Sigmoid colon (tissue), 7 donors: ENCODE results near the gene TIGIT. TPM values are rescaled to one million over a fixed set of nuclear protein-coding genes. Genes with fewer than 3 reads are reported as not detected.

Source experiments
- DNase-seq: peaks from one replicate; pipeline ENCODE4 v3.0.0-alpha.2; 2019
- H3K27ac ChIP-seq, 4 donors: fragments of 200-600 bp; sonication (generic); one replicate each; pipeline ENCODE4 v1.5.1; 2016 to 2019; ENCODE audit warnings: mild to moderate bottlenecking in 1 of 4
- H3K27me3 ChIP-seq, 3 donors: fragments of 200-600 bp; sonication (generic); one replicate each; pipeline ENCODE4 v1.5.1; 2019; ENCODE audit warnings: mild to moderate bottlenecking in 1 of 3
- H3K36me3 ChIP-seq, 4 donors: fragments of 200-600 bp; sonication (generic); one replicate each; pipeline ENCODE4 v1.5.1; 2016 to 2019
- H3K4me1 ChIP-seq, 4 donors: fragments of 200-600 bp; sonication (generic); one replicate each; pipeline ENCODE4 v1.5.1; 2017 to 2019
- H3K4me3 ChIP-seq, 4 donors: fragments of 200-600 bp; sonication (generic); one replicate each; pipeline ENCODE4 v1.5.1; 2017 to 2019; ENCODE audit warnings: mild to moderate bottlenecking in 2 of 4, moderate library complexity in 1 of 4
- H3K9me3 ChIP-seq, 4 donors: fragments of 200-600 bp in 3 of 4; sonication (generic) in 3 of 4; one replicate each; pipeline versions ENCODE4 v1.5.1 to v1.6.1; 2013 to 2019
- CTCF ChIP-seq, 4 experiments: fragments of 450-650 bp in 3 of 4; fragments of 200-600 bp in 1 of 4; IDR thresholded peaks; one replicate each; pipeline ENCODE4 v1.5.1; 2016 to 2019; ENCODE audit warnings: antibody characterized with exemption in 4 of 4, mild to moderate bottlenecking in 3 of 4, moderate library complexity in 2 of 4
- EP300 ChIP-seq, 4 donors: sonication (generic); formaldehyde crosslinking; IDR thresholded peaks; one replicate each; pipeline ENCODE4 v1.6.1; 2017; ENCODE audit warnings: antibody characterized with exemption in 4 of 4
- POLR2A ChIP-seq, 2 donors: fragments of 450-650 bp; IDR thresholded peaks; one replicate each; pipeline ENCODE4 v1.6.1; 2016; ENCODE audit warnings: antibody characterized with exemption in 2 of 2, mild to moderate bottlenecking in 2 of 2, moderate library complexity in 2 of 2
- POLR2AphosphoS5 ChIP-seq, 4 donors: sonication (generic); formaldehyde crosslinking; IDR thresholded peaks; one replicate each; pipeline ENCODE4 v1.6.1; 2017; ENCODE audit warnings: antibody characterized with exemption in 4 of 4
- WGBS, 2 donors: extraction: QIAGEN DNeasy Blood & Tissue Kit; methylation state at CpG; one replicate each; pipeline ENCODE4 v1.1.7; 2013; 5-methylcytosine and 5-hydroxymethylcytosine counted together
- intact Hi-C: fragments of 100-400 bp; cut with DNase I; formaldehyde crosslinking; loops from one replicate; pipeline ENCODE4 v1.15.1; 2023
- polyA plus RNA-seq, 3 donors: library from polyadenylated mRNA; stranded (reverse); fragments of 200-250 nt; gene quantifications; one replicate each; pipeline ENCODE4 v1.2.3, GENCODE V29; 2013
- total RNA-seq, 4 donors: library from RNA; depleted of rRNA; stranded (reverse); fragments of >200 nt; gene quantifications; one replicate each; pipeline ENCODE4 v1.1.0, GENCODE V29; 2016
- donor health status: healthy with polysubstance abuse.
- donor health status: Bipolar disorder and iron deficiency.
- donor health status: healthy.

Gene TIGIT
- total RNA-seq = under 1 TPM in 1 of 4 donors, not detected in 3; 0.33 TPM
- polyA plus RNA-seq = 1 to 10 TPM in 1 of 3 donors, not detected in 2; 7.9 TPM

GRCh38 chr3:114293838-114294535, at the start of gene TIGIT:
Gene TIGIT (plus strand): TSS chr3:114294028. CDS start chr3:114294062, 34 bp downstream.
- H3K4me3 ChIP-seq = no peak within 1 kb of the TSS
- H3K36me3 ChIP-seq = no peaks in the 10 kb centered on the region
- 81 to 89% methylated on average over 7 of the region's 7 CpGs for WGBS, 2 donors
- no peaks in the 10 kb centered on the region for H3K9me3 ChIP-seq
- intact Hi-C loops = no loop called here
- no peak for DNase-seq
- no peaks in the 10 kb centered on the region for H3K27me3 ChIP-seq
- no peak within 1 kb of the TSS for H3K27ac ChIP-seq
- H3K4me1 ChIP-seq = no peaks in the 10 kb centered on the region
- TF ChIP-seq EP300 (IDR thresholded peaks at IDR 0.05) = no peak

- Histone ChIP-seq H3K9me3 (no peaks in the 10 kb centered on the region), H3K4me1 (no peaks in the 10 kb centered on the region), H3K27ac (no peak overlapping the region), H3K27me3 (no peaks in the 10 kb centered on the region), H3K4me3 (no peak overlapping the region), H3K36me3 (no peaks in the 10 kb centered on the region)
- no peak for TF ChIP-seq POLR2A (IDR thresholded peaks at IDR 0.05)
- no peak for TF ChIP-seq POLR2AphosphoS5 (IDR thresholded peaks at IDR 0.05)
- no peak for TF ChIP-seq EP300 (IDR thresholded peaks at IDR 0.05)
- no peak for TF ChIP-seq CTCF (IDR thresholded peaks at IDR 0.05)
- DNase-seq = no peak
- intact Hi-C loops = no loop called here
- WGBS, 2 donors = 49 to 85% methylated on average over 1 of the region's 1 CpG
Observed at GRCh38 chr3:114252954-114253353, 40.9 kb upstream of the TIGIT start.

- DNase-seq = no peak
- no peak for TF ChIP-seq POLR2AphosphoS5 (IDR thresholded peaks at IDR 0.05)
- TF ChIP-seq CTCF (IDR thresholded peaks at IDR 0.05) = no peak
- no peak for TF ChIP-seq POLR2A (IDR thresholded peaks at IDR 0.05)
- TF ChIP-seq EP300 (IDR thresholded peaks at IDR 0.05) = no peak
- H3K27me3 ChIP-seq = no peaks in the 10 kb centered on the region
- H3K4me3 ChIP-seq = no peak overlapping the region
- 86 to 92% methylated on average over 1 of the region's 1 CpG for WGBS, 2 donors
- intact Hi-C loops = no loop called here
- no peaks in the 10 kb centered on the region for H3K4me1 ChIP-seq
- no peaks in the 10 kb centered on the region for H3K36me3 ChIP-seq
- no peak overlapping the region for H3K27ac ChIP-seq
- H3K9me3 ChIP-seq = no peaks in the 10 kb centered on the region
Observed at GRCh38 chr3:114253505-114253904, 40.3 kb upstream of the TIGIT start.

GRCh38 chr3:114259566-114259965, 34.3 kb upstream of the TIGIT start:
- WGBS, 2 donors = 88 to 91% methylated on average over 1 of the region's 1 CpG
- no peak overlapping the region for H3K27ac ChIP-seq
- TF ChIP-seq POLR2A (IDR thresholded peaks at IDR 0.05) = no peak
- TF ChIP-seq POLR2AphosphoS5 (IDR thresholded peaks at IDR 0.05) = no peak
- no peak for TF ChIP-seq EP300 (IDR thresholded peaks at IDR 0.05)
- TF ChIP-seq CTCF (IDR thresholded peaks at IDR 0.05) = no peak
- DNase-seq = no peak
- H3K36me3 ChIP-seq = no peaks in the 10 kb centered on the region
- no peaks in the 10 kb centered on the region for H3K4me1 ChIP-seq
- no peaks in the 10 kb centered on the region for H3K9me3 ChIP-seq
- H3K4me3 ChIP-seq = no peak overlapping the region
- intact Hi-C loops = no loop called here
- no peaks in the 10 kb centered on the region for H3K27me3 ChIP-seq

GRCh38 chr3:114260152-114260551, 33.7 kb upstream of the TIGIT start:
- TF ChIP-seq POLR2A (IDR thresholded peaks at IDR 0.05) = no peak
- TF ChIP-seq POLR2AphosphoS5 (IDR thresholded peaks at IDR 0.05) = no peak
- TF ChIP-seq CTCF (IDR thresholded peaks at IDR 0.05) = no peak
- no peak for TF ChIP-seq EP300 (IDR thresholded peaks at IDR 0.05)
- no peaks in the 10 kb centered on the region for H3K9me3 ChIP-seq
- H3K4me1 ChIP-seq = no peaks in the 10 kb centered on the region
- no peaks in the 10 kb centered on the region for H3K27me3 ChIP-seq
- no peak overlapping the region for H3K4me3 ChIP-seq
- no peak overlapping the region for H3K27ac ChIP-seq
- intact Hi-C loops = no loop called here
- DNase-seq = no peak
- H3K36me3 ChIP-seq = no peaks in the 10 kb centered on the region
